Activated naive CD4-positive, alpha-beta T cell treated with anti-CD3 and anti-CD28 coated beads, Interleukin-2, amount 10 ng/mL, durations not matched to agents 7 days and 5 days (primary cell): ENCODE results near the gene SEMG2.

Experiments used
- CTCF ChIA-PET: fragments of 350-600 bp; sonication (Branson Sonifier 250); formaldehyde crosslinking; loops from one replicate; lab custom pipeline; 2021; ENCODE audit warnings: antibody characterized with exemption; lab: Charles Lee
- DNase-seq: peaks from one replicate; pipeline ENCODE4 v3.0.0-alpha.2; 2020
- H3K27ac Mint-ChIP-seq: one replicate; pipeline ENCODE4 v1.8.0; 2021; ENCODE audit warnings: mild to moderate bottlenecking, moderate library complexity, mixed read lengths
- H3K27me3 Mint-ChIP-seq: one replicate; pipeline ENCODE4 v1.8.0; 2021; ENCODE audit warnings: mild to moderate bottlenecking, mixed read lengths
- H3K36me3 Mint-ChIP-seq: one replicate; pipeline ENCODE4 v1.8.0; 2021; ENCODE audit warnings: mixed read lengths
- H3K4me1 Mint-ChIP-seq: one replicate; pipeline ENCODE4 v1.8.0; 2021; ENCODE audit warnings: mixed read lengths
- H3K4me3 Mint-ChIP-seq: one replicate; pipeline ENCODE4 v1.8.0; 2021; ENCODE audit warnings: mild to moderate bottlenecking, moderate library complexity, mixed read lengths
- H3K9me3 Mint-ChIP-seq: one replicate; pipeline ENCODE4 v1.8.0; 2021; ENCODE audit warnings: mixed read lengths

Gene SEMG2

GRCh38 chr20:45211569-45212474 is 9.4 kb upstream of the SEMG2 start:
- Mint-ChIP-seq H3K27ac (no peak overlapping the region), H3K9me3 (no peaks in the 10 kb centered on the region), H3K27me3 (peaks cover 18% of the 10 kb centered on the region), H3K4me1 (no peaks in the 10 kb centered on the region), H3K4me3 (no peak overlapping the region), H3K36me3 (no peaks in the 10 kb centered on the region)
- DNase-seq: no peak
- CTCF ChIA-PET: no interaction called here

- CTCF ChIA-PET: no interaction called here
- Mint-ChIP-seq H3K9me3 (no peaks in the 10 kb centered on the region), H3K4me1 (no peaks in the 10 kb centered on the region), H3K27ac (no peak overlapping the region), H3K4me3 (no peak overlapping the region), H3K36me3 (no peaks in the 10 kb centered on the region), H3K27me3 (peaks cover 16% of the 10 kb centered on the region)
- no peak for DNase-seq
Observed at GRCh38 chr20:45212836-45213235, 8.3 kb upstream of the SEMG2 start.

- no peak overlapping the region for H3K4me3 Mint-ChIP-seq
- CTCF ChIA-PET: interaction anchor here (0.6 kb wide), 1 partner anchor 26 kb away, joined by 3 read pairs; no protein-coding TSS in a partner anchor
- peaks cover 20% of the 10 kb centered on the region for H3K27me3 Mint-ChIP-seq
- DNase-seq: no peak
- H3K27ac Mint-ChIP-seq: no peak overlapping the region
- no peaks in the 10 kb centered on the region for H3K9me3 Mint-ChIP-seq
- no peaks in the 10 kb centered on the region for H3K36me3 Mint-ChIP-seq
- H3K4me1 Mint-ChIP-seq: no peaks in the 10 kb centered on the region
Observed at GRCh38 chr20:45218124-45218523, 3.0 kb upstream of the SEMG2 start.

- H3K27me3 Mint-ChIP-seq: peaks cover 21% of the 10 kb centered on the region
- DNase-seq: no peak
- H3K4me3 Mint-ChIP-seq: no peak overlapping the region
- CTCF ChIA-PET: no interaction called here
- no peaks in the 10 kb centered on the region for H3K4me1 Mint-ChIP-seq
- no peaks in the 10 kb centered on the region for H3K36me3 Mint-ChIP-seq
- H3K9me3 Mint-ChIP-seq: no peaks in the 10 kb centered on the region
- no peak overlapping the region for H3K27ac Mint-ChIP-seq
Observed at GRCh38 chr20:45218636-45219035, 2.5 kb upstream of the SEMG2 start.

- CTCF ChIA-PET: no interaction called here
- no peak for DNase-seq
- no peaks in the 10 kb centered on the region for H3K36me3 Mint-ChIP-seq
- H3K4me3 Mint-ChIP-seq: no peak overlapping the region
- no peak overlapping the region for H3K27ac Mint-ChIP-seq
- peaks cover 42% of the 10 kb centered on the region for H3K27me3 Mint-ChIP-seq
- no peaks in the 10 kb centered on the region for H3K9me3 Mint-ChIP-seq
- no peaks in the 10 kb centered on the region for H3K4me1 Mint-ChIP-seq
Observed at GRCh38 chr20:45223136-45223535, 2.0 kb downstream of the SEMG2 start.

GRCh38 chr20:45226287-45226686 is 5.1 kb downstream of the SEMG2 start:
- CTCF ChIA-PET: no interaction called here
- DNase-seq: no peak
- Mint-ChIP-seq H3K36me3 (no peaks in the 10 kb centered on the region), H3K9me3 (no peaks in the 10 kb centered on the region), H3K4me3 (no peak overlapping the region), H3K4me1 (no peaks in the 10 kb centered on the region), H3K27ac (no peak overlapping the region), H3K27me3 (peaks cover 44% of the 10 kb centered on the region)

- Mint-ChIP-seq H3K4me1 (no peaks in the 10 kb centered on the region), H3K27me3 (peaks cover 40% of the 10 kb centered on the region), H3K36me3 (no peaks in the 10 kb centered on the region), H3K9me3 (peaks cover 1% of the 10 kb centered on the region), H3K4me3 (no peak overlapping the region), H3K27ac (no peak overlapping the region)
- CTCF ChIA-PET: interaction anchor here (0.5 to 1.1 kb wide), 5 partner anchors 8 to 218 kb away, joined by 3 read pairs; partner anchors contain the start of gene SEMG2
- DNase-seq: peak; percentile 65
Observed at GRCh38 chr20:45229264-45230056, 8.3 kb downstream of the SEMG2 start.

GRCh38 chr20:45230631-45231030 is 9.5 kb downstream of the SEMG2 start:
- Mint-ChIP-seq H3K36me3 (no peaks in the 10 kb centered on the region), H3K9me3 (peaks cover 2% of the 10 kb centered on the region), H3K27me3 (peaks cover 36% of the 10 kb centered on the region), H3K27ac (no peak overlapping the region), H3K4me3 (no peak overlapping the region), H3K4me1 (no peaks in the 10 kb centered on the region)
- CTCF ChIA-PET: no interaction called here
- DNase-seq: no peak

- no peak for DNase-seq
- Mint-ChIP-seq H3K9me3 (peaks cover 2% of the 10 kb centered on the region), H3K4me3 (no peak overlapping the region), H3K27me3 (peaks cover 27% of the 10 kb centered on the region), H3K36me3 (no peaks in the 10 kb centered on the region), H3K27ac (no peak overlapping the region), H3K4me1 (no peaks in the 10 kb centered on the region)
- CTCF ChIA-PET: interaction anchor here (1.2 kb wide), 2 partner anchors 55 to 58 kb away, joined by 3 to 5 read pairs; no protein-coding TSS in a partner anchor
Observed at GRCh38 chr20:45235995-45236394, 14.8 kb downstream of the SEMG2 start.

GRCh38 chr20:45238139-45238538 is 17.0 kb downstream of the SEMG2 start:
- H3K36me3 Mint-ChIP-seq: no peaks in the 10 kb centered on the region
- H3K27me3 Mint-ChIP-seq: peaks cover 23% of the 10 kb centered on the region
- H3K9me3 Mint-ChIP-seq: peaks cover 2% of the 10 kb centered on the region
- H3K4me1 Mint-ChIP-seq: no peaks in the 10 kb centered on the region
- no peak overlapping the region for H3K27ac Mint-ChIP-seq
- no peak for DNase-seq
- CTCF ChIA-PET: interaction anchor here (0.6 kb wide), 1 partner anchor 216 kb away, joined by 3 read pairs; no protein-coding TSS in a partner anchor
- no peak overlapping the region for H3K4me3 Mint-ChIP-seq

GRCh38 chr20:45246109-45246508 is 24.9 kb downstream of the SEMG2 start:
- Mint-ChIP-seq H3K4me1 (no peaks in the 10 kb centered on the region), H3K4me3 (no peak overlapping the region), H3K27ac (no peak overlapping the region), H3K36me3 (no peaks in the 10 kb centered on the region), H3K9me3 (no peaks in the 10 kb centered on the region), H3K27me3 (peaks cover 25% of the 10 kb centered on the region)
- DNase-seq: no peak
- CTCF ChIA-PET: interaction anchor here (1.8 kb wide), 1 partner anchor 48 kb away, joined by 4 read pairs; no protein-coding TSS in a partner anchor

GRCh38 chr20:45247865-45248264 is 26.7 kb downstream of the SEMG2 start:
- DNase-seq: no peak

GRCh38 chr20:45248609-45249008 is 27.4 kb downstream of the SEMG2 start:
- DNase-seq: no peak
- no peaks in the 10 kb centered on the region for H3K4me1 Mint-ChIP-seq
- CTCF ChIA-PET: no interaction called here
- H3K27ac Mint-ChIP-seq: no peak overlapping the region
- no peaks in the 10 kb centered on the region for H3K9me3 Mint-ChIP-seq
- H3K4me3 Mint-ChIP-seq: no peak overlapping the region
- peaks cover 38% of the 10 kb centered on the region for H3K27me3 Mint-ChIP-seq
- no peaks in the 10 kb centered on the region for H3K36me3 Mint-ChIP-seq

More at GRCh38 chr20:45247865-45248264, 26.7 kb downstream of the SEMG2 start:
- no peaks in the 10 kb centered on the region for H3K36me3 Mint-ChIP-seq
- no peak overlapping the region for H3K27ac Mint-ChIP-seq
- H3K4me3 Mint-ChIP-seq: no peak overlapping the region
- CTCF ChIA-PET: no interaction called here
- H3K4me1 Mint-ChIP-seq: no peaks in the 10 kb centered on the region
- H3K9me3 Mint-ChIP-seq: no peaks in the 10 kb centered on the region
- peaks cover 30% of the 10 kb centered on the region for H3K27me3 Mint-ChIP-seq

GRCh38 chr20:45251884-45252560 is 30.8 kb downstream of the SEMG2 start:
- Mint-ChIP-seq H3K4me3 (no peak overlapping the region), H3K36me3 (no peaks in the 10 kb centered on the region), H3K27ac (no peak overlapping the region), H3K4me1 (no peaks in the 10 kb centered on the region), H3K9me3 (no peaks in the 10 kb centered on the region), H3K27me3 (peaks cover 29% of the 10 kb centered on the region)
- CTCF ChIA-PET: no interaction called here
- no peak for DNase-seq
